IPS-18c (cell line): ENCODE measurements around the gene EEF1AKMT3.

Source experiments
- H3K4me3 ChIP-seq: 2 replicates; pipeline ENCODE4 v1.7.0; 2013; ENCODE audit warnings: low read depth, mild to moderate bottlenecking, low read length, moderate library complexity; ENCODE audit not compliant: insufficient read depth
- H3K9me3 ChIP-seq: one replicate; pipeline ENCODE4 v1.6.1; 2013; ENCODE audit warnings: mild to moderate bottlenecking, low read length, moderate library complexity; ENCODE audit not compliant: control insufficient read depth, insufficient read depth

The EEF1AKMT3 gene

GRCh38 chr12:57772429-57773322 lies at the start of gene EEF1AKMT3:
EEF1AKMT3 (plus strand) TSS chr12:57772614; CDS start chr12:57772725, 111 bp downstream.
- peak within 1 kb of the TSS; percentile 100 for H3K4me3 ChIP-seq
- no peaks in the 10 kb centered on the region for H3K9me3 ChIP-seq

- Histone ChIP-seq H3K9me3 (no peaks in the 10 kb centered on the region), H3K4me3 (no peak overlapping the region)
These were observed 49.4 kb upstream of the EEF1AKMT3 start for GRCh38 chr12:57722716-57723629.

- Histone ChIP-seq H3K9me3 (no peaks in the 10 kb centered on the region), H3K4me3 (no peak overlapping the region)
These were observed 48.8 kb upstream of the EEF1AKMT3 start for GRCh38 chr12:57723630-57723962.

- Histone ChIP-seq H3K9me3 (no peaks in the 10 kb centered on the region), H3K4me3 (no peak overlapping the region)
These were observed 48.1 kb upstream of the EEF1AKMT3 start for GRCh38 chr12:57724003-57724935.

- no peaks in the 10 kb centered on the region for H3K9me3 ChIP-seq
- H3K4me3 ChIP-seq, result no peak overlapping the region
These were observed 47.3 kb upstream of the EEF1AKMT3 start for GRCh38 chr12:57724936-57725740.

GRCh38 chr12:57725851-57726150 lies 46.6 kb upstream of the EEF1AKMT3 start:
- no peaks in the 10 kb centered on the region for H3K9me3 ChIP-seq
- H3K4me3 ChIP-seq, result peak overlapping the region; percentile 63

- Histone ChIP-seq H3K4me3 (peak overlapping the region; percentile 63), H3K9me3 (no peaks in the 10 kb centered on the region)
These were observed 46.1 kb upstream of the EEF1AKMT3 start for GRCh38 chr12:57726151-57726883.

- H3K9me3 ChIP-seq, result no peaks in the 10 kb centered on the region
- H3K4me3 ChIP-seq, result peak overlapping the region; percentile 63
These were observed 45.3 kb upstream of the EEF1AKMT3 start for GRCh38 chr12:57726884-57727757.

GRCh38 chr12:57727758-57728395 lies 44.5 kb upstream of the EEF1AKMT3 start:
- Histone ChIP-seq H3K4me3 (peak overlapping the region; percentile 40; the same call in 1 of the 2 replicates), H3K9me3 (no peaks in the 10 kb centered on the region)

GRCh38 chr12:57729321-57729844 lies 43.0 kb upstream of the EEF1AKMT3 start:
- no peak overlapping the region for H3K4me3 ChIP-seq
- no peaks in the 10 kb centered on the region for H3K9me3 ChIP-seq

GRCh38 chr12:57730336-57731067 lies 41.9 kb upstream of the EEF1AKMT3 start:
- no peaks in the 10 kb centered on the region for H3K9me3 ChIP-seq
- no peak overlapping the region for H3K4me3 ChIP-seq

GRCh38 chr12:57731411-57732080 lies 40.9 kb upstream of the EEF1AKMT3 start:
- Histone ChIP-seq H3K9me3 (no peaks in the 10 kb centered on the region), H3K4me3 (no peak overlapping the region)

GRCh38 chr12:57732270-57732669 lies 40.1 kb upstream of the EEF1AKMT3 start:
- no peaks in the 10 kb centered on the region for H3K9me3 ChIP-seq
- no peak overlapping the region for H3K4me3 ChIP-seq
